Measurements from ENCODE around the gene DNAI1. TPM values are rescaled to one million over a fixed set of nuclear protein-coding genes. Genes with fewer than 3 reads are reported as not detected.

DNAI1 gene
- total and polyA plus RNA-seq, 2 of the 4 experiments (the other 2 are of a cell fraction), result not detected

GRCh38 chr9:34499076-34499475, 40.5 kb downstream of the DNAI1 start:
- no peak for TF ChIP-seq MAFK (IDR thresholded peaks at IDR 0.05; ENCODE audit: low read depth, low read length)
- TF ChIP-seq CTCF (conservative IDR thresholded peaks at IDR 0.05; ENCODE audit: low read depth, low read length), result no peak
- TF ChIP-seq CEBPB (IDR thresholded peaks at IDR 0.05; ENCODE audit: low read depth, low read length), result no peak
- no peak for TF ChIP-seq BHLHE40 (IDR thresholded peaks at IDR 0.05; ENCODE audit: low read depth, low read length)
- TF ChIP-seq RFX5 (IDR thresholded peaks at IDR 0.05; ENCODE audit: low read depth, low read length), result no peak
- DNase-seq (no peak), ATAC-seq (ENCODE audit: low read depth) (no peak)
- CTCF ChIA-PET, result interaction anchor here (1.0 to 1.1 kb wide), 2 partner anchors 9 to 95 kb away, joined by 4 to 5 read pairs; no protein-coding TSS in a partner anchor
- H2BK120ac ChIP-seq (ENCODE audit: low read depth, low read length), result no peak overlapping the region
- intact Hi-C loops (cut with micrococcal nuclease) (no loop called here), dilution Hi-C loops (cut with HindIII; ENCODE audit: low sequenced_read_pairs, unreplicated experiment) (no loop called here), in situ Hi-C loops (cut with MboI; ENCODE audit: low sequenced_read_pairs) (loop anchor here (10.0 kb wide), 1 partner anchor 64 kb away; no protein-coding TSS in a partner anchor)
- H3K79me1 ChIP-seq (ENCODE audit: low read depth in 1 of 2, low read length in 2 of 2), result no peaks in the 10 kb centered on the region
- no CpG with 5 or more reads among the region's 2 CpGs for WGBS, 2 experiments (ENCODE audit: extremely low coverage in 2 of 2, insufficient read length in 1 of 2)
- no peak overlapping the region for H3K9ac ChIP-seq (ENCODE audit: low read depth, low read length)
- no peak overlapping the region for H3K4me2 ChIP-seq (ENCODE audit: low read depth, low read length)
- no peak overlapping the region for H3K14ac ChIP-seq (replicated peaks; ENCODE audit: low read depth, low read length)
- no peak overlapping the region for H4K91ac ChIP-seq (ENCODE audit: insufficient read depth, low read depth, low read length)
- H2BK20ac ChIP-seq (ENCODE audit: low read depth, low read length), result no peak overlapping the region
- no peaks in the 10 kb centered on the region; the same call in 1 of the 2 replicates for H3K4me1 ChIP-seq (ENCODE audit: control insufficient read depth, insufficient read depth, low read length)
- no peak overlapping the region for H3K4ac ChIP-seq (ENCODE audit: low read depth, low read length)
- no peak overlapping the region for H3K27ac ChIP-seq (ENCODE audit: insufficient read depth, low read length)
- no peaks in the 10 kb centered on the region for H3K36me3 ChIP-seq (ENCODE audit: control insufficient read depth, insufficient read depth, low read length)
- H2BK15ac ChIP-seq (ENCODE audit: low read depth, low read length), result no peak overlapping the region
- no peak overlapping the region for H2AFZ ChIP-seq (replicated peaks; ENCODE audit: low read length, poor library complexity)
- no peaks in the 10 kb centered on the region for H3K9me3 ChIP-seq (ENCODE audit: control insufficient read depth, insufficient read depth, low read length)
- no peak overlapping the region for H3K23ac ChIP-seq (ENCODE audit: low read depth, low read length)
- no peak overlapping the region for H2BK5ac ChIP-seq (ENCODE audit: low read depth, low read length, poor library complexity, severe bottlenecking)
- H4K5ac ChIP-seq (ENCODE audit: low read depth, low read length), result no peak overlapping the region
- POLR2A ChIA-PET (ENCODE audit: unreplicated experiment), result no interaction called here
- no peak overlapping the region for H3K56ac ChIP-seq (ENCODE audit: extremely low read depth, insufficient read depth, low read length)
- no peaks in the 10 kb centered on the region for H3K9me1 ChIP-seq (ENCODE audit: insufficient read depth, low read length)
- H3K4me3 ChIP-seq (ENCODE audit: insufficient read depth, low read depth, low read length), result no peak overlapping the region
- no peaks in the 10 kb centered on the region; the same call in 1 of the 2 replicates for H4K20me1 ChIP-seq (ENCODE audit: insufficient read depth, low read length)
- no peak overlapping the region for H4K8ac ChIP-seq (ENCODE audit: low read depth in 2 of 2, low read length in 2 of 2)
- H2AK9ac ChIP-seq (replicated peaks; ENCODE audit: low read depth, low read length, poor library complexity), result no peak overlapping the region
- no TSS peak for BruUV-seq (replicated peaks)
- peaks cover 44% of the 10 kb centered on the region for H3K27me3 ChIP-seq (ENCODE audit: control insufficient read depth, insufficient read depth, low read length)
- H3K18ac ChIP-seq (ENCODE audit: low read depth, low read length), result no peak overlapping the region
- H2AK5ac ChIP-seq (ENCODE audit: low read depth, low read length), result no peak overlapping the region

Measured in IMR-90 (cell line).